GM12878 (cell line): Measurements from ENCODE around the gene CNTN4. TPM values are rescaled to one million over a fixed set of nuclear protein-coding genes. Genes with fewer than 3 reads are reported as not detected.

Source experiments
- ATAC-seq: fragments of 200-7000 bp; cut with Tn5 transposase; 3 replicates; pipeline ENCODE4 v1.9.1; 2020; ENCODE audit warnings: mild to moderate bottlenecking, moderate library complexity
- BruUV-seq: library from RNA; stranded (reverse); fragments of 400-500 nt; replicated peaks from 2 replicates; lab custom pipeline; 2021; lab: Mats Ljungman, UMichigan
- CTCF ChIA-PET: fragments of 300-600 bp; sonication (Branson Sonifier 250); formaldehyde crosslinking; extraction: SDS; loops from one replicate; lab custom pipeline; 2021; ENCODE audit warnings: inconsistent platforms; lab: Yijun Ruan, JAX
- POLR2A ChIA-PET: fragments of 350-600 bp; formaldehyde crosslinking; extraction: SDS; loops from one replicate; lab custom pipeline; 2021; ENCODE audit warnings: inconsistent platforms; lab: Charles Lee
- RAD21 ChIA-PET: fragments of 300-600 bp; sonication (Branson Sonifier 250); formaldehyde crosslinking; loops from one replicate; lab custom pipeline; 2023; ENCODE audit warnings: antibody characterized with exemption; ENCODE audit not compliant: unreplicated experiment; lab: Charles Lee
- SMC1A ChIA-PET: fragments of 300-600 bp; sonication (Branson Sonifier 250); formaldehyde crosslinking; loops from one replicate; lab custom pipeline; 2023; ENCODE audit not compliant: unreplicated experiment, uncharacterized antibody; lab: Charles Lee
- DNase-seq: peaks from one replicate; pipeline ENCODE4 v3.0.0-alpha.2; 2011; ENCODE audit warnings: low read depth, low spot score
- FAIRE-seq: peaks from 3 replicates; lab custom pipeline; 2011; peaks lifted over from hg19 to GRCh38; lab: Jason Lieb, UNC
- H2AFZ ChIP-seq: 2 replicates; pipeline ENCODE4 v1.6.0; 2011; ENCODE audit warnings: low read depth, low read length, control low read depth; ENCODE audit not compliant: control insufficient read depth
- H3K27ac ChIP-seq: 2 replicates; pipeline ENCODE4 v1.5.1; 2011; ENCODE audit warnings: control low read depth; ENCODE audit not compliant: control insufficient read depth, insufficient read depth
- H3K27me3 ChIP-seq, 2 experiments: replicated peaks in 1 of 2; 2 replicates each; pipeline versions ENCODE4 v1.6.0 to v1.6.1; 2011; ENCODE audit warnings: low read length in 1 of 2; ENCODE audit not compliant: control insufficient read depth in 2 of 2, insufficient read depth in 2 of 2
- H3K36me3 ChIP-seq, 2 experiments: 2 replicates each; pipeline ENCODE4 v1.5.1; 2011; ENCODE audit warnings: low read length in 1 of 2; ENCODE audit not compliant: control insufficient read depth in 2 of 2, insufficient read depth in 2 of 2
- H3K4me1 ChIP-seq: 2 replicates; pipeline ENCODE4 v1.6.1; 2011; ENCODE audit warnings: mild to moderate bottlenecking, low read length, moderate library complexity, mixed read lengths; ENCODE audit not compliant: control insufficient read depth, insufficient read depth
- H3K4me2 ChIP-seq: 2 replicates; pipeline ENCODE4 v1.6.0; 2011; ENCODE audit warnings: control low read depth; ENCODE audit not compliant: control insufficient read depth, insufficient read depth
- H3K4me3 ChIP-seq: fragments of 200-600 bp; sonication (generic); 2 replicates; pipeline ENCODE4 v1.5.1; 2016
- H3K79me2 ChIP-seq: 2 replicates; pipeline ENCODE4 v1.6.0; 2011; ENCODE audit warnings: low read length; ENCODE audit not compliant: control insufficient read depth, insufficient read depth
- H3K9ac ChIP-seq: 2 replicates; pipeline ENCODE4 v1.8.0; 2011; ENCODE audit warnings: low read length, control low read depth, mixed read lengths; ENCODE audit not compliant: control insufficient read depth, insufficient read depth
- H3K9me3 ChIP-seq: replicated peaks from 3 replicates; pipeline ENCODE4 v1.5.1; 2011; ENCODE audit warnings: mild to moderate bottlenecking, low read length; ENCODE audit not compliant: control insufficient read depth, insufficient read depth
- H4K20me1 ChIP-seq: 2 replicates; pipeline ENCODE4 v1.6.0; 2011; ENCODE audit not compliant: control insufficient read depth, insufficient read depth
- BMI1 ChIP-seq: fragments of 450-650 bp; IDR thresholded peaks from 2 replicates; pipeline ENCODE4 v1.6.1; 2016; ENCODE audit warnings: mild to moderate bottlenecking, moderate library complexity, borderline replicate concordance
- CBFB ChIP-seq: IDR thresholded peaks from 2 replicates; pipeline ENCODE4 v1.6.1; 2016; ENCODE audit warnings: antibody characterized with exemption, low read depth
- CREM ChIP-seq: IDR thresholded peaks from 2 replicates; pipeline ENCODE4 v1.6.1; 2014; ENCODE audit warnings: antibody characterized with exemption, low read depth
- DPF2 ChIP-seq: fragments of 450-650 bp; IDR thresholded peaks from 2 replicates; pipeline ENCODE4 v1.6.1; 2017; ENCODE audit warnings: mild to moderate bottlenecking
- EGR1 ChIP-seq, 2 experiments: IDR thresholded peaks; 1 replicate in 1 of 2; 2 replicates in 1 of 2; pipeline ENCODE4 v1.6.1; 2011 to 2012; ENCODE audit warnings: low read depth in 2 of 2, low read length in 2 of 2, borderline replicate concordance in 1 of 2, mild to moderate bottlenecking in 1 of 2, moderate library complexity in 1 of 2
- EP300 ChIP-seq, 2 experiments: fragments of 150-350 bp in 1 of 2; IDR thresholded peaks; 2 replicates each; pipeline ENCODE4 v1.6.1; 2011 to 2012; ENCODE audit warnings: low read depth in 2 of 2, low read length in 2 of 2, borderline replicate concordance in 1 of 2, improper control_type of control experiment in 1 of 2, inconsistent platforms in 1 of 2; ENCODE audit not compliant: control insufficient read depth in 1 of 2
- HDGF ChIP-seq: fragments of 450-650 bp; IDR thresholded peaks from 2 replicates; pipeline ENCODE4 v1.6.1; 2016; ENCODE audit warnings: antibody characterized with exemption
- MAX ChIP-seq: IDR thresholded peaks from 2 replicates; pipeline ENCODE4 v1.6.1; 2012; ENCODE audit warnings: low read depth, low read length, improper control_type of control experiment
- MTA2 ChIP-seq: fragments of 450-650 bp; IDR thresholded peaks from 2 replicates; pipeline ENCODE4 v1.6.1; 2016; ENCODE audit warnings: low read depth, mild to moderate bottlenecking, moderate library complexity
- NFYB ChIP-seq: IDR thresholded peaks from 2 replicates; pipeline ENCODE4 v1.6.1; 2011; ENCODE audit warnings: low read depth, mild to moderate bottlenecking, low read length, improper control_type of control experiment, moderate library complexity; ENCODE audit not compliant: insufficient read depth
- POLR2AphosphoS2 ChIP-seq: IDR thresholded peaks from 2 replicates; pipeline ENCODE4 v1.6.1; 2011; ENCODE audit warnings: low read depth, mild to moderate bottlenecking, low read length, improper control_type of control experiment, moderate library complexity
- SMARCA5 ChIP-seq: fragments of 450-650 bp; IDR thresholded peaks from 2 replicates; pipeline ENCODE4 v1.6.1; 2017; ENCODE audit warnings: mild to moderate bottlenecking
- SREBF2 ChIP-seq: IDR thresholded peaks from 2 replicates; pipeline ENCODE4 v1.6.1; 2012; ENCODE audit warnings: mild to moderate bottlenecking, low read length
- TCF7 ChIP-seq: IDR thresholded peaks from 2 replicates; pipeline ENCODE4 v1.6.1; 2014; ENCODE audit warnings: antibody characterized with exemption, borderline replicate concordance
- ZBTB11 ChIP-seq: fragments of 450-650 bp; formaldehyde crosslinking; IDR thresholded peaks from 2 replicates; pipeline ENCODE4 v1.5.0; 2022; ENCODE audit warnings: mild to moderate bottlenecking, missing genetic modification characterization
- ZBTB4 ChIP-seq: fragments of 450-650 bp; formaldehyde crosslinking; IDR thresholded peaks from 2 replicates; pipeline ENCODE4 v1.4.0; 2022; ENCODE audit warnings: mild to moderate bottlenecking, moderate library complexity
- ZNF24 ChIP-seq: fragments of 450-650 bp; IDR thresholded peaks from 2 replicates; pipeline ENCODE4 v1.6.1; 2017; ENCODE audit warnings: antibody characterized with exemption, mild to moderate bottlenecking
- ZNF384 ChIP-seq: IDR thresholded peaks from 2 replicates; pipeline ENCODE4 v1.6.1; 2012; ENCODE audit warnings: low read depth, mild to moderate bottlenecking, low read length, improper control_type of control experiment, borderline replicate concordance
- WGBS: methylation state at CpG from one replicate; pipeline ENCODE4 v1.1.6; 2016; ENCODE audit warnings: low lambda C conversion rate; ENCODE audit not compliant: insufficient replicate concordance, insufficient coverage; ENCODE audit errors: missing lambda C conversion rate; 5-methylcytosine and 5-hydroxymethylcytosine counted together
- in situ Hi-C: fragments of 300-500 bp; cut with MboI; formaldehyde crosslinking; loops from 9 replicates; pipeline ENCODE4 v1.14.3; 2018; ENCODE audit warnings: mixed read lengths
- intact Hi-C: fragments of 100-400 bp; cut with micrococcal nuclease; formaldehyde crosslinking; loops from one replicate; pipeline ENCODE4 v1.14.2; 2022; ENCODE audit not compliant: unreplicated experiment
- polyA plus RNA-seq, 11 experiments: library from polyadenylated mRNA; depleted of rRNA in 4 of 11; unstranded in 6 of 11; stranded (reverse) in 5 of 11; fragments of >200 nt; fragmentation: Nextera tagmentation in 4 of 11; fragmentation: Illumina TruSeq in 1 of 11; extraction: Ambion mirVana in 4 of 11; extraction: Trizol in 1 of 11; gene quantifications; 1 replicate in 1 of 11; 2 replicates in 10 of 11; pipeline versions ENCODE4 v1.2.1 to v1.2.3, GENCODE V29; 2011 to 2016; ENCODE audit warnings: inconsistent platforms in 2 of 11, missing spikeins in 2 of 11, low read depth in 1 of 11
- total RNA-seq, 4 experiments: library from RNA; depleted of rRNA in 3 of 4; stranded (reverse); fragments of >200 nt in 3 of 4; fragmentation: Illumina TruSeq in 1 of 4; extraction: Trizol in 1 of 4; gene quantifications; 2 replicates each; pipeline versions ENCODE4 v1.2.1 to v1.2.3, GENCODE V29; 2013 to 2021

The CNTN4 gene
- total and polyA plus RNA-seq, 10 of the 15 experiments (the other 5 are each of a cell fraction or from before 2014, with no cell fraction given): 0.05 to 0.43 (median 0.15) TPM; not detected in 1

GRCh38 chr3:2771741-2772140 lies 673.1 kb downstream of the CNTN4 start:
- no peaks in the 10 kb centered on the region for H4K20me1 ChIP-seq
- H3K79me2 ChIP-seq: no peaks in the 10 kb centered on the region
- no peak overlapping the region for H2AFZ ChIP-seq
- WGBS: 39% methylated on average over 5 of the region's 5 CpGs
- no peak overlapping the region for H3K9ac ChIP-seq
- no peak for FAIRE-seq
- TF ChIP-seq SREBF2 (no peak), BMI1 (no peak), HDGF (no peak), ZBTB11 (no peak), ZNF24 (no peak), ZNF384 (no peak), POLR2AphosphoS2 (no peak), TCF7 (no peak), MAX (no peak), EP300 (IDR thresholded peaks at IDR 0.05; ENCODE audit: borderline replicate concordance in 1 of 2, control insufficient read depth in 1 of 2, low read depth in 2 of 2, low read length in 2 of 2) (no peak), EGR1 (IDR thresholded peaks at IDR 0.05; ENCODE audit: borderline replicate concordance in 1 of 2, low read depth in 2 of 2, low read length in 2 of 2) (no peak), CREM (no peak), ZBTB4 (no peak), MTA2 (no peak), CBFB (no peak), DPF2 (no peak), SMARCA5 (no peak), NFYB (no peak)
- ChIA-PET SMC1A (no interaction called here), RAD21 (no interaction called here), POLR2A (no interaction called here), CTCF (no interaction called here)
- no peaks in the 10 kb centered on the region; the same call in 2 of the 3 replicates for H3K9me3 ChIP-seq
- H3K27ac ChIP-seq: no peak overlapping the region
- H3K4me3 ChIP-seq: no peak overlapping the region
- intact Hi-C loops: no loop called here
- no peaks in the 10 kb centered on the region for H3K36me3 ChIP-seq
- no peak for ATAC-seq
- in situ Hi-C loops: no loop called here
- BruUV-seq: no TSS peak
- no peaks in the 10 kb centered on the region for H3K4me1 ChIP-seq
- peaks cover 0 to 2% of the 10 kb centered on the region in 2 experiments; a peak in 1 of 4 replicates for H3K27me3 ChIP-seq
- DNase-seq: no peak
- H3K4me2 ChIP-seq: no peak overlapping the region
